ENCODE results near the gene TMEM217.

Gene TMEM217

GRCh38 chr6:37174515-37175331 is 83.2 kb downstream of the TMEM217 start:
- DNase-seq (ENCODE audit: extremely low spot score): no peak
- ChIA-PET CTCF (interaction anchor here (1.7 kb wide), 1 partner anchor 157 kb away, joined by 6 read pairs; no protein-coding TSS in a partner anchor), POLR2A (interaction anchor here (1.3 to 3.3 kb wide), 2 partner anchors 12 to 46 kb away, joined by 3 to 8 read pairs; no protein-coding TSS in a partner anchor)
- TF ChIP-seq NFRKB (IDR thresholded peaks at IDR 0.05) (no peak), ZNF384 (IDR thresholded peaks at IDR 0.05) (no peak), CTBP1 (IDR thresholded peaks at IDR 0.05; ENCODE audit: borderline replicate concordance) (no peak), SUZ12 (IDR thresholded peaks at IDR 0.05) (no peak), TARDBP (IDR thresholded peaks at IDR 0.05) (no peak), FOXM1 (IDR thresholded peaks at IDR 0.05; ENCODE audit: borderline replicate concordance) (no peak), ARNT (IDR thresholded peaks at IDR 0.05) (no peak), L3MBTL2 (conservative IDR thresholded peaks at IDR 0.05) (no peak), LEF1 (IDR thresholded peaks at IDR 0.05; ENCODE audit: borderline replicate concordance) (no peak), PKNOX1 (IDR thresholded peaks at IDR 0.05) (no peak), BHLHE40 (IDR thresholded peaks at IDR 0.05; ENCODE audit: borderline replicate concordance) (no peak), FOXA1 (IDR thresholded peaks at IDR 0.05) (no peak), SP1 (IDR thresholded peaks at IDR 0.05) (no peak), ELF4 (IDR thresholded peaks at IDR 0.05) (no peak), HDGF (IDR thresholded peaks at IDR 0.05; ENCODE audit: borderline replicate concordance) (no peak), FOXK2 (IDR thresholded peaks at IDR 0.05) (no peak)

GRCh38 chr6:37174196-37174514 is 83.8 kb downstream of the TMEM217 start:
- ChIA-PET CTCF (interaction anchor here (1.0 kb wide), 2 partner anchors 120 to 156 kb away, joined by 3 read pairs; no protein-coding TSS in a partner anchor), POLR2A (interaction anchor here (1.3 kb wide), 1 partner anchor 46 kb away, joined by 3 read pairs; no protein-coding TSS in a partner anchor)
- TF ChIP-seq FOXA1 (IDR thresholded peaks at IDR 0.05) (no peak), LEF1 (IDR thresholded peaks at IDR 0.05; ENCODE audit: borderline replicate concordance) (no peak), TARDBP (IDR thresholded peaks at IDR 0.05) (no peak), HDGF (IDR thresholded peaks at IDR 0.05; ENCODE audit: borderline replicate concordance) (no peak), SP1 (IDR thresholded peaks at IDR 0.05) (no peak), PKNOX1 (IDR thresholded peaks at IDR 0.05) (no peak), BHLHE40 (IDR thresholded peaks at IDR 0.05; ENCODE audit: borderline replicate concordance) (no peak), SUZ12 (IDR thresholded peaks at IDR 0.05) (no peak), FOXM1 (IDR thresholded peaks at IDR 0.05; ENCODE audit: borderline replicate concordance) (no peak), ZNF384 (IDR thresholded peaks at IDR 0.05) (no peak)
- no peak for DNase-seq (ENCODE audit: extremely low spot score)

- TF ChIP-seq LEF1 (IDR thresholded peaks at IDR 0.05; ENCODE audit: borderline replicate concordance): no peak
- no peak for TF ChIP-seq PKNOX1 (IDR thresholded peaks at IDR 0.05)
- TF ChIP-seq ELF4 (IDR thresholded peaks at IDR 0.05): no peak
- no peak for TF ChIP-seq NFRKB (IDR thresholded peaks at IDR 0.05)
- no peak for TF ChIP-seq FOXM1 (IDR thresholded peaks at IDR 0.05; ENCODE audit: borderline replicate concordance)
- no peak for TF ChIP-seq TARDBP (IDR thresholded peaks at IDR 0.05)
- TF ChIP-seq SP1 (IDR thresholded peaks at IDR 0.05): no peak
- TF ChIP-seq HDGF (IDR thresholded peaks at IDR 0.05; ENCODE audit: borderline replicate concordance): no peak
- TF ChIP-seq ARNT (IDR thresholded peaks at IDR 0.05): no peak
- no peak for TF ChIP-seq SUZ12 (IDR thresholded peaks at IDR 0.05)
- TF ChIP-seq ZNF384 (IDR thresholded peaks at IDR 0.05): no peak
- no peak for TF ChIP-seq BHLHE40 (IDR thresholded peaks at IDR 0.05; ENCODE audit: borderline replicate concordance)
- POLR2A ChIA-PET: interaction anchor here (1.3 kb wide), 2 partner anchors 45 to 120 kb away, joined by 3 to 4 read pairs; no protein-coding TSS in a partner anchor
- CTCF ChIA-PET: interaction anchor here (1.0 to 2.9 kb wide), 4 partner anchors 118 to 156 kb away, joined by 3 to 25 read pairs (median 6); no protein-coding TSS in a partner anchor
- DNase-seq (ENCODE audit: extremely low spot score): no peak
Measured at GRCh38 chr6:37173493-37174195, 84.3 kb downstream of the TMEM217 start.

- TF ChIP-seq L3MBTL2 (conservative IDR thresholded peaks at IDR 0.05) (no peak), ELF4 (IDR thresholded peaks at IDR 0.05) (no peak), SUZ12 (IDR thresholded peaks at IDR 0.05) (no peak), FOXM1 (IDR thresholded peaks at IDR 0.05; ENCODE audit: borderline replicate concordance) (no peak)
- POLR2A ChIA-PET: interaction anchor here (1.0 to 2.3 kb wide), 5 partner anchors 12 to 122 kb away, joined by 3 to 8 read pairs (median 4); no protein-coding TSS in a partner anchor
- CTCF ChIA-PET: interaction anchor here (0.8 to 2.9 kb wide), 11 partner anchors 17 to 155 kb away, joined by 3 to 25 read pairs (median 3); no protein-coding TSS in a partner anchor
- no peak for DNase-seq (ENCODE audit: extremely low spot score)
Measured at GRCh38 chr6:37172912-37173492, 84.9 kb downstream of the TMEM217 start.

Measured in HEK293T (cell line).